HG03442 (cell line): Measurements from ENCODE around the gene SOD1.
"Not testable (repeated sequence)": the region's sequence is repeated elsewhere in the genome, so short reads cannot be mapped to it uniquely, and the experiment has no call there.

Experiments
- ATAC-seq: cut with Tn5 transposase; IDR thresholded peaks from one replicate; pipeline ENCODE4 v1.9.1; 2021; ENCODE audit warnings: mild to moderate bottlenecking, moderate library complexity; ENCODE audit not compliant: unreplicated experiment

Gene SOD1

GRCh38 chr21:31654821-31655580, 4.5 kb upstream of the SOD1 start:
- not testable (repeated sequence) for ATAC-seq

- ATAC-seq: no peak
Measured at GRCh38 chr21:31656199-31657095, 3.0 kb upstream of the SOD1 start.

DNA sequence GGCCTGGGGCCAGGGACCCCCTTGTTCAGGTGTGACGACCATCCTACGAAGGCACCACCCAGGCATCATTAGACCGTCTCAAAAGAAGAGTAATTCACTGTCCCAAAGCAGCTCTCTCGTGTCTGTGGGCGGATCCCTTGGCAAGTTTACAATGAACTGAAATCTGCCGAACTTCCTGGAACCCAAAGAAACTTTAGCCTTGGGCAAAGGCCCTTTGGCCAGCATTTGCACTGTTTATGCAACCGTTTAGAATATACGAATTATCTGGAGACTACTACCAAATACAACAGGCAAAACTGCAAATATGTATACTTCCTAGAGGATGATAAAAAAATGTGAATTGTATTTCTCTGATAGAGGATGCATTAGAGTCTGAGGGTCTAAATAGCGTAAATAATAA, 1.4 kb upstream of the SOD1 start:
- no peak for ATAC-seq

DNA sequence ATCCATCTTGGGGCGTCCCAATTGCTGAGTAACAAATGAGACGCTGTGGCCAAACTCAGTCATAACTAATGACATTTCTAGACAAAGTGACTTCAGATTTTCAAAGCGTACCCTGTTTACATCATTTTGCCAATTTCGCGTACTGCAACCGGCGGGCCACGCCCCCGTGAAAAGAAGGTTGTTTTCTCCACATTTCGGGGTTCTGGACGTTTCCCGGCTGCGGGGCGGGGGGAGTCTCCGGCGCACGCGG, 282 bp upstream of the SOD1 start:
- peak; percentile 17 for ATAC-seq

GRCh38 chr21:31660259-31660565, 719 bp downstream of the SOD1 start:
- ATAC-seq: no peak

DNA sequence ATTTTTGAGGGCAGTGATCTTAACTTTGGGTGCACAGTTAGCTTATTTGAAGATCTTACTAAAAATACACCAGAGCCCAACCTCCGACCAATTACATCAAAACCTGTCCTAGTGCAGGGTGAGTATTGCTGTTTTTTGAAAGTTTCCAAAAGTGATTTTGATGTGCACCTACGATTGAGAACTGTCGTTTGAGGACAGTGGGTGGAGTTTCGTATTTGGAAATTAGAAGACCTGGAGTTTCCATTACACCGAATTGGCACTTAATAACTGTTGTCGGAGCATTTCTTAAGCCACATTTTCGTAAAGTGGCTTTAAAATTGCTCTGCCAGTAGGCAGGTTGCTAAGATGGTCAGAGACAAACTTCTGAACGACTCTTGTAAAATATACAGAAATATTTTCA, 1.1 kb downstream of the SOD1 start:
- no peak for ATAC-seq

DNA sequence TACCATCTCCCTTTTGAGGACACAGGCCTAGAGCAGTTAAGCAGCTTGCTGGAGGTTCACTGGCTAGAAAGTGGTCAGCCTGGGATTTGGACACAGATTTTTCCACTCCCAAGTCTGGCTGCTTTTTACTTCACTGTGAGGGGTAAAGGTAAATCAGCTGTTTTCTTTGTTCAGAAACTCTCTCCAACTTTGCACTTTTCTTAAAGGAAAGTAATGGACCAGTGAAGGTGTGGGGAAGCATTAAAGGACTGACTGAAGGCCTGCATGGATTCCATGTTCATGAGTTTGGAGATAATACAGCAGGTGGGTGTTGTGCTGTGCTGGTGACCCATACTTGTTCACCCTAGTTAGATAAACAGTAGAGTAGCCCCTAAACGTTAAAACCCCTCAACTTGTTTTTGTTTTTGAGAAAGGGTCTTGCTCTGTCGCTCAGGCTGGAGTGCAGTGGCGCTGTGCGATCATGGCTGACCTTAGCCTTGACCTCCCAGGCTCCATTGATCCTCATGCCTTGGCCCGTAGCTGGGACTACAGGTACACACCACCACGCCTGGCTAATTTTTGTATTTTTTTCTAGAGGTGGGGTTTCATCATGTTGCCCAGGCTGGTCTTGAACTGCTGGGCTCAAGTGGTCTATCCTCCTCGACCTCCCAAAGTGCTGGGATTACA, 4.2 kb downstream of the SOD1 start:
- ATAC-seq: no peak

DNA sequence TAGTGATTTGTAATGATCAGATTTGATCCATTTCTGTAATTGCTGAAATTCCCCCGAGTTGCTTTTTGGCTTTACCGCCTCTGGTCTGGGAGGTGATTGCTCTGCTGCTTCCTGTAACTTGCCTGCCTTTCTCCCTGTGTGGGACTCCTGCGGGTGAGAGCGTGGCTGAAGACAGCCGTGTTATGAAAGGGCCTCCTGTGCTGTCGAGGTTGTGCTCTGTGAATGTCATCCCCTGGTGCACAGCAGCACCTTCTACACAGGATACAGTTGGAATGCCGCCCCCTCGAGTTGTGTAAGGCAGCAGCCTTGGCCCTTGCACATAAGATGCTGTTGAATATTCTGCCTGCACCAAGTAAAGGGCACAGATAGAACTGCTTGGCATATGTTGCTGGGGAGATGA, 5.9 kb downstream of the SOD1 start:
- ATAC-seq: no peak

GRCh38 chr21:31665869-31666268, 6.4 kb downstream of the SOD1 start:
- not testable (repeated sequence) for ATAC-seq

DNA sequence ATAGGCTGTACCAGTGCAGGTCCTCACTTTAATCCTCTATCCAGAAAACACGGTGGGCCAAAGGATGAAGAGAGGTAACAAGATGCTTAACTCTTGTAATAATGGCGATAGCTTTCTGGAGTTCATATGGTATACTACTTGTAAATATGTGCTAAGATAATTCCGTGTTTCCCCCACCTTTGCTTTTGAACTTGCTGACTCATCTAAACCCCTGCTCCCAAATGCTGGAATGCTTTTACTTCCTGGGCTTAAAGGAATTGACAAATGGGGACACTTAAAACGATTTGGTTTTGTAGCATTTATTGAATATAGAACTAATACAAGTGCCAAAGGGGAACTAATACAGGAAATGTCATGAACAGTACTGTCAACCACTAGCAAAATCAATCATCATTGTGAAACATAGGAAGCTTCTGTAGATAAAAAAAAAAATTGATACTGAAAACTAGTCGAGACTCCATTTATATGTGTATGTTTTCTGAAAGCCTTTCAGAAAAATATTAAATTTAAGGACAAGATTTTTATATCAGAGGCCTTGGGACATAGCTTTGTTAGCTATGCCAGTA, 7.0 kb downstream of the SOD1 start:
- ATAC-seq: no peak

GRCh38 chr21:31667132-31667531, 7.6 kb downstream of the SOD1 start:
- ATAC-seq: no peak

GRCh38 chr21:31667639-31668038, 8.1 kb downstream of the SOD1 start:
- ATAC-seq: no peak

GRCh38 chr21:31668651-31669491, 9.4 kb downstream of the SOD1 start:
- no peak for ATAC-seq

DNA sequence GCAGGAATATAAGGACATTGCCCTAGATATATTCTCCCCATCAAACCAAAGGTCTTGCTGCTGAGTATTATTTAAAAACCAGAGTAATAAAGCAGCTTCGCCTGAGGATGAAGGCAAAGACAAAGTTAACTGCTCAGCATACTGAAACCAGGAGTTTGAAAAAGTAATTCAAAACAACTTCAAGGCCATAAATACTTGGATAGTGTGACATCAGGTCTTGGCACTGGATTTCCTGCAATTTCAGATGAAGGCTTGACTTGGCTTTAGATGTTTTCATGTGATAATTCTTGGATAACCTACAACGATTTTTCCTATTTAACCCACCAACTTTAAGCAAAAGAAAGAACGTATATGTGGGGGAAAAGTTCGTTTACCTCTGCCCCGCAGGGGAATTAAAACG, 10.6 kb downstream of the SOD1 start:
- ATAC-seq: no peak

GRCh38 chr21:31671146-31671716, 11.7 kb downstream of the SOD1 start:
- ATAC-seq: no peak

DNA sequence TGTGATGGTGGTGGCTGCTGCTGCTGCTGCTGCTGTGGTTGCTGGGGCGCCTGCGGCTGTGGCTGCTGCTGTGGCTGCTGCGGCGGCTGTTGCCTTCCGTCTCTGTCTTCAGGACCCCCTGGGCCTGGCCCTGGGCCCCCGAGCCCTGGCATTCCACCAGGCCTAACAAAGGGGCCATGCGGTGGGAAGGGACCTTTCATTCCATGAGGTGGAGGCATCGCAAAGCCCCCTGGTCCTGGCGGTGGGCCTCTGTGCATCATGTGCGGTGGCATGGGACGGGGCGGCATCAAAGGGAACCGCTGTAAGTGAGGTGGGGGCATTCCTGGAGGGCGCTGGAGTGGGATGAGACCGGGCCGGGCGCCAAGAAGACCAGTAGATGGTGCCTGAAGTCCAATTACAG, 12.4 kb downstream of the SOD1 start:
- ATAC-seq: no peak

DNA sequence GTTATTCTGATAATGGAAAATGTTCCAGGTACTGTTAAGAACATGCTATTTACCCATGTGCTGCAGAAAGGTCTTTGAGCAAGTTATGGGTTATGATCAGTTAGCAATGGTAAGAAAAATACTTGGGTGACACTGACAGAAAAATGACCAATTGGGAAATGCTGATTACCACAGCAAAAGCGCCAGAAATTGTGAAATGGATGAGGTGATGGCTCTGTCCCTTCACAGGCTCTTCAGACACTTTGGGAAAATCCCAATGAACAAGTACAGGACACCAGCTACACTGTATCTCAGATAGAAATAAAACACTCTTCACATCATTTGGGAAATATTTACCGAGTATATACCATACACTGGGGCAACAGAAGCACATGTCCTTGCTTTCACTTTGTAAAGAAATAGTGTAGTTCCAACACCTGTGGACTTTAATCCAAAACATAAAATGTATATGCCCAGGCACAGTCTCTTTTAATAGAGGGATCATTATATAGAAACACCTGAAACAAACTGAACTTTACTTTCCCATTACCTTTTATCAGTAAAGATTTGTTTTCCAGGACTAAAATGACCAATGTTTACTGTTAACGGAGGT, 13.9 kb downstream of the SOD1 start:
- no peak for ATAC-seq

DNA sequence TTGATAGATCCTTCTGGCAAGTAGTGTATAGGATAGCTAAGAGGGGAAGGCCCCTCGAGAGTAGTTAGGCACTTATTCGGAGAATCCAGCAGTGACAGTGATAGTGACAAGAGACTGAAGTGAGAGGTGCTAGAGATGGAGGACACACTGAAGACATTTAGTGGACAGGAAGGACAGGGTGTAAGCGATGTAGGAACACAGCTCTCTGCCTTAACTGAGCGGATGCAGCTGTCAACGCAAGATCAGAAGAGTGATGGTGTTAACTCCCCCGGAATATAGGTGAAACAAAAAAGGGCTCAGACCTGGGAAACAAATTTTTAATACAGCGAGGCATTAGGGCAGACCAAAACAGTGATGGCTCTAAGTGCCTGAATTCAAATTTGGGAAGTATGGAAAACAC, 15.8 kb downstream of the SOD1 start:
- ATAC-seq: no peak

GRCh38 chr21:31675960-31676359, 16.5 kb downstream of the SOD1 start:
- ATAC-seq: no peak

DNA sequence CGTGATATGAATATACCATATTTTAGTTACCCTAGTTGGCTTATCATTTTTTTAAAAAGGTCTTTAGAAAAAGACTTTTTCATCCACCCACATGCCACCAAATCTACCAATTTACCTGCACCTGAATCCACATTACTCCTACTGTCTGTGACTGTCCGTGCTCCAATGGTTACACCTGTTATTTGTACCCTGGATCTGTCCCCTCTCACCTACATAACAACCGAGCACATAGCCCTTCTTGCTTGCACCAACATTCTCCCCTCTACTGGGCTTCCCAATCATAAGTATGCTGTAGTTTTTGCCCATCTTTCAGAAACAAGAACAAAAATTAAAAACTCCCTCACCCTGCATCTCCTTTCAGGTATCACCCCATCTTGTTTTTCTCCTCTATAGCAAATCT, 17.6 kb downstream of the SOD1 start:
- ATAC-seq: no peak
